Ishikawa (cell line): Measurements from ENCODE around the gene CLK4.

ENCODE experiments used
- CEBPB ChIP-seq: IDR thresholded peaks from 2 replicates; pipeline ENCODE4 v1.6.1; 2012
- CREB1 ChIP-seq: IDR thresholded peaks from 2 replicates; pipeline ENCODE4 v1.6.1; 2012; ENCODE audit warnings: low read depth
- EGR1 ChIP-seq: IDR thresholded peaks from 2 replicates; pipeline ENCODE4 v1.6.1; 2012
- EP300 ChIP-seq: IDR thresholded peaks from 2 replicates; pipeline ENCODE4 v1.6.1; 2012; ENCODE audit warnings: borderline replicate concordance
- FOXM1 ChIP-seq: IDR thresholded peaks from 2 replicates; pipeline ENCODE4 v1.6.1; 2012; ENCODE audit warnings: low read depth, borderline replicate concordance
- NFIC ChIP-seq: IDR thresholded peaks from 2 replicates; pipeline ENCODE4 v1.6.1; 2012
- RAD21 ChIP-seq: IDR thresholded peaks from 2 replicates; pipeline ENCODE4 v1.6.1; 2012; ENCODE audit warnings: low read depth
- TAF1 ChIP-seq: IDR thresholded peaks from 2 replicates; pipeline ENCODE4 v1.6.1; 2012; ENCODE audit warnings: low read depth, mild to moderate bottlenecking
- TCF12 ChIP-seq: IDR thresholded peaks from 2 replicates; pipeline ENCODE4 v1.6.1; 2012; ENCODE audit warnings: low read depth
- TEAD4 ChIP-seq: IDR thresholded peaks from 2 replicates; pipeline ENCODE4 v1.6.1; 2012
- YY1 ChIP-seq: IDR thresholded peaks from 2 replicates; pipeline ENCODE4 v1.6.1; 2012; ENCODE audit warnings: low read depth
- ZBTB7A ChIP-seq: IDR thresholded peaks from 2 replicates; pipeline ENCODE4 v1.6.1; 2012; ENCODE audit warnings: low read depth
- TF ChIP-seq, protein P1 (sequence below): IDR thresholded peaks from 2 replicates; pipeline ENCODE4 v1.6.1; 2012
- TF ChIP-seq, protein P2 (sequence below): IDR thresholded peaks from 2 replicates; pipeline ENCODE4 v1.6.1; 2012
- TF ChIP-seq, protein P3 (sequence below): IDR thresholded peaks from 2 replicates; pipeline ENCODE4 v1.6.1; 2012; ENCODE audit warnings: low read depth, mild to moderate bottlenecking

CLK4 gene

DNA sequence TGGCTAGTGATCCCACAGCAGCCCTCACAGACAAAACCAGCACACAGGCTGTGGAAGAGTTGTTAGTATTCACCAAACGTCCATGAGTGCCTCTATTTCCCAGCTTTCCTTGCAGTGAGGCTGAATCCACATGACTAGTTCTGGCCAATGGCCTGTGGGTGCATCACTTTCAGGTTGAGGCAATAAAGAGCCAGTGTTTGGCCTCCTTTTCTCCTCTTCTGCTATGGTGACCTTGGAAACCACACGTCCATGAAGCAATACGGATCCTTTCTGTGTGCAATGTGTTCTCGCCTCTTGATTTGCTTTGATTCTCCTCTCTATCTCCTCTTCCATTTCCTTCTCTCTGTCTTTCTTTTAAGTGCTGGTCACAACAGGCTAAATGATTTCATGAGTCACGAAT is 23.4 kb upstream of the CLK4 start:
- TF ChIP-seq, protein P1, sequence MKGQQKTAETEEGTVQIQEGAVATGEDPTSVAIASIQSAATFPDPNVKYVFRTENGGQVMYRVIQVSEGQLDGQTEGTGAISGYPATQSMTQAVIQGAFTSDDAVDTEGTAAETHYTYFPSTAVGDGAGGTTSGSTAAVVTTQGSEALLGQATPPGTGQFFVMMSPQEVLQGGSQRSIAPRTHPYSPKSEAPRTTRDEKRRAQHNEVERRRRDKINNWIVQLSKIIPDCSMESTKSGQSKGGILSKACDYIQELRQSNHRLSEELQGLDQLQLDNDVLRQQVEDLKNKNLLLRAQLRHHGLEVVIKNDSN, result no peak
- TF ChIP-seq NFIC (no peak), YY1 (no peak), FOXM1 (no peak), CREB1 (no peak), TAF1 (no peak), TCF12 (no peak), EP300 (no peak), RAD21 (no peak), CEBPB (no peak), EGR1 (no peak), TEAD4 (no peak), ZBTB7A (no peak)
- TF ChIP-seq, protein P2, sequence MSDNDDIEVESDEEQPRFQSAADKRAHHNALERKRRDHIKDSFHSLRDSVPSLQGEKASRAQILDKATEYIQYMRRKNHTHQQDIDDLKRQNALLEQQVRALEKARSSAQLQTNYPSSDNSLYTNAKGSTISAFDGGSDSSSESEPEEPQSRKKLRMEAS, result no peak
- TF ChIP-seq, protein P3, sequence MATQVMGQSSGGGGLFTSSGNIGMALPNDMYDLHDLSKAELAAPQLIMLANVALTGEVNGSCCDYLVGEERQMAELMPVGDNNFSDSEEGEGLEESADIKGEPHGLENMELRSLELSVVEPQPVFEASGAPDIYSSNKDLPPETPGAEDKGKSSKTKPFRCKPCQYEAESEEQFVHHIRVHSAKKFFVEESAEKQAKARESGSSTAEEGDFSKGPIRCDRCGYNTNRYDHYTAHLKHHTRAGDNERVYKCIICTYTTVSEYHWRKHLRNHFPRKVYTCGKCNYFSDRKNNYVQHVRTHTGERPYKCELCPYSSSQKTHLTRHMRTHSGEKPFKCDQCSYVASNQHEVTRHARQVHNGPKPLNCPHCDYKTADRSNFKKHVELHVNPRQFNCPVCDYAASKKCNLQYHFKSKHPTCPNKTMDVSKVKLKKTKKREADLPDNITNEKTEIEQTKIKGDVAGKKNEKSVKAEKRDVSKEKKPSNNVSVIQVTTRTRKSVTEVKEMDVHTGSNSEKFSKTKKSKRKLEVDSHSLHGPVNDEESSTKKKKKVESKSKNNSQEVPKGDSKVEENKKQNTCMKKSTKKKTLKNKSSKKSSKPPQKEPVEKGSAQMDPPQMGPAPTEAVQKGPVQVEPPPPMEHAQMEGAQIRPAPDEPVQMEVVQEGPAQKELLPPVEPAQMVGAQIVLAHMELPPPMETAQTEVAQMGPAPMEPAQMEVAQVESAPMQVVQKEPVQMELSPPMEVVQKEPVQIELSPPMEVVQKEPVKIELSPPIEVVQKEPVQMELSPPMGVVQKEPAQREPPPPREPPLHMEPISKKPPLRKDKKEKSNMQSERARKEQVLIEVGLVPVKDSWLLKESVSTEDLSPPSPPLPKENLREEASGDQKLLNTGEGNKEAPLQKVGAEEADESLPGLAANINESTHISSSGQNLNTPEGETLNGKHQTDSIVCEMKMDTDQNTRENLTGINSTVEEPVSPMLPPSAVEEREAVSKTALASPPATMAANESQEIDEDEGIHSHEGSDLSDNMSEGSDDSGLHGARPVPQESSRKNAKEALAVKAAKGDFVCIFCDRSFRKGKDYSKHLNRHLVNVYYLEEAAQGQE, result no peak

DNA sequence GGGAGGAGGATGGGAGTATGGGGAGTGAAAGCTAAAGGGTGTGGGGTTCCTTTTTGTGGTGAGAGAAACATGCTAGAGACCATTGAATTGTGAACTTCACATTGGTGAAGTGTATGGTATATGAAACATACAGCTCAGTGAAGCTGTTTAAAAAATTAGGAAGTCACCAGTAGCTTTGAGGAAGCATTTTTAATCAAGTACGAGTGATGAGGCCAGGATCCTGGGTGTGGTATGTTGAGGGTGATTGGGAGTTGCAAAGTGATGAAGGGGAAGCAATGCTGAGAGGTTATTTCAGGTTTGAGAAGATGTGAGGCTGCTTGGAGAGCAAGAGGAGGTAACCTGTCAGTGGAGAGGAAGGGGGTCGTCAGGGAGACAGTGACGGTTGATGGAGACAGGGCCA is 22.7 kb upstream of the CLK4 start:
- TF ChIP-seq TCF12, result no peak
- TF ChIP-seq, protein P1, result no peak
- TF ChIP-seq, protein P2, result no peak
- no peak for TF ChIP-seq EGR1

DNA sequence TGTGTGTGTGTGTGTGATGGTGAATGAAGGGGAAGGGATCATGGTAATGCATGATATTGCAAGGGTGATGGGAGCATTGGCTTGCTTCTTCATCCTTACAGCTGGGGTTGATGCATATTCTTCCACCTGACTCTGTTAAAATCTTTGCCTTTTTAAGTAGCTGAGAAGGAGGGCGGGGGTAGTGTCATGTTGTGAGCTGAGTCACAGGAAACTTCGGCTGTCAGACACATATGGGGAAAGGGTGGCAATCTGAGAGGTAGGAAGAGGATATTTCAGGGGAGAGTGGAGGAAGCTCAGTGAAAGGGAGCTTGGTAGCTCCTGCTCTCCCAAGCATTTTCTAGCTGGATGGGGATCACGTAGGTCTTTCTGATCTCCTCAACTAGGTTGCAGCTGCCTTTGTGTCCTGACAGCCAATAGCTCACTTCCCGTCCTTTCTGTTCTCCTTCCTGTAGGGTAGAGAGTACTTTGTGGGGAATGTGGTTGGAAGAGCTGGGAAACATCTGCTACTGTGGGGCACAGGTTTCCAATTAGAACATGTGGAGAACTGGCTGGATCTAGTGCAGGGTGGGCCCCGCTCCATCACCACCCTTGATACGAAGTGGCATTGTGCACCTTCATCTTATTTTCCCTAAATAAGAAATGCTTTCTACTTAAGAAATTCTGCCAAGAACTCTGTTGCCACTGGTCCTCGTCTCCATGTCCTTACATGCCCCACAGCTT is 18.1 kb upstream of the CLK4 start:
- TF ChIP-seq TAF1 (no peak), RAD21 (no peak), EP300 (no peak), YY1 (no peak), FOXM1 (no peak), TCF12 (no peak), ZBTB7A (no peak), EGR1 (no peak), CEBPB (no peak), NFIC (no peak)
- TF ChIP-seq, protein P1, result no peak
- TF ChIP-seq, protein P2, result no peak

DNA sequence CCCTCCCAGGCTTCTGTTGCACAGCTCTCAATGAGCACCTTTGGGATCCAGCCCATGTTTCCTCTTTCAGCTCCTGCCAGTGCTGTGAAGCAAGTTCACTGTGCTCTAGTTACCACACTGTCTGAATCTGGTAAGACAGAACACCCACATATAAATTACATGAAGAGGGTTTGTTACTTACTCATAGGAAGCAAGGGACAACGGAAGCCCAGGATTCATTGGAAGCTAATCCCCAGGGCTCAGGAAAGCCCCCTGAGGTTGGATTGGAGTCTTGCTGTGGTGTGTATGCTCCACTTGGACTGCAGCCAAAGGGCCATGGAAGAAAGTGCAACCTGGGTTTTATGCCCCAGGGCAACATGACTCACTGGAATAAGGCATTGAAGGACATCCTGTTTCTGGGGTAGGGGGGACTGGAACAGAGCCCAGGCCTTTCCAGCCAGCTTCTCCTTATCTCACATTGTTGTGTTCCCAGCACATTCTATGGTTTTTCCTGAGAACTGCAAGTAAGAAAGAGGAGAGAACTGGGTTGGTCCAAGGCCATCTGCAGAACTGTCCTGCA is 15.6 kb upstream of the CLK4 start:
- TF ChIP-seq RAD21 (no peak), NFIC (peak; percentile 46; the same call in 1 of the 2 replicates)

DNA sequence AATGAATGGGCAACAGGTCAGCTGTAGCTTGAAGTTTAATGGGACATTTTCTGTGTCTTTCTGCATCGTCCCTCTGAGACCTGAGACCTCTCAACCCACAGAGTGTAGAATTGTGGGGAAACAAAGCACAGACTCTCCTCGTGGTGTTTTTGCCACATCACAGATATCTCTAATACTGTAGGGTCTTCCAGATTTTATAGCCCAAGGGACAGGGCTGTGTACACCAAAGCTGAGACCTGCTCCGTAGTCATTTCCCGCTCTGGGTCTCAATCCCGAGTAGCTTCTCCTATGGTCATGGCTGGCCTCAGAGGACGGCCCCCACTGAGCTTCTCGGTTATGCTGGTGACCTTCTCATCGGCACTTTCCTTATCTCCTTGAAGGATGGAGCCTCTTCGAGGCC is 14.9 kb upstream of the CLK4 start:
- TF ChIP-seq CEBPB, result no peak
- no peak for TF ChIP-seq TAF1
- TF ChIP-seq NFIC, result no peak
- no peak for TF ChIP-seq TCF12
- no peak for TF ChIP-seq RAD21
- TF ChIP-seq, protein P2, result no peak
- TF ChIP-seq, protein P1, result no peak
- TF ChIP-seq CREB1, result no peak
- no peak for TF ChIP-seq EGR1
- TF ChIP-seq TEAD4, result no peak
- TF ChIP-seq ZBTB7A, result no peak

DNA sequence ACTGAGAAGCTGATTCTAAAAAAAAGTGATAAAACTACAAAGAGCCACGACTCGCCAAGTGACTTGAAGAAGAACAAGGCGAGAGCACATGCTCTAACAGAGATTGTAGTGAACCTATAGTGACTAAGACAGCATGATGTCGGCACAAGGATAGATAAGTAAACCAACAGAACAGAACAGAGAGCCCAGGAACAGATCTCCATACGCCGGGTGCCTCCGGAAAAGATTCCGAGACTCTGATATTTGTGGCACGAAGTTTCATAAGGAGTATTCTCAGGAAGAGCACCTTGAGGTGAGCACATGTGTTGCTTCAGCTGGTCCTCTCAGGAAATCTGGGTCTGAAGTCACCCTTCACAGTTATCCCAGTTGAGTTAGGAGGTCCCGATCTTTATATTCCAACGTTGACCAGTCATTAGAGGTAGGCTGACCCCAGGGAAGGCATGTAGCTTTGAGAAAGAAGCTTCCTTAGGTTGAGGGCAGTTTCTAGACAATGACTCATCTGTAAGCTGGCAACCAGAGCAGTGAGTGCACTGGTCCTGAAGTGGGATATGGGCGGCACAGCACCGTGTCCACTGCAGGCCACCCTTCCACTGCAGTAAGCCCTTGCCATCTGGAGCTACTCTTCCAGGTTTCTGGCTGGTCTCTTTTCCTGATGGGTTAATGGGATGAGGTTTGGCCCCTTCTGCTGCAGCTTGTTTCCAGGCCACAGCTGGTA is 13.6 kb upstream of the CLK4 start:
- TF ChIP-seq CEBPB (no peak), NFIC (no peak), ZBTB7A (no peak), EGR1 (no peak), TEAD4 (no peak), EP300 (no peak)
- TF ChIP-seq, protein P3, result no peak
